DOHH2 (cell line): Measurements from ENCODE around the gene ITGA2B.
"Not testable (repeated sequence)": the region's sequence is repeated elsewhere in the genome, so short reads cannot be mapped to it uniquely, and the experiment has no call there.

ENCODE experiments used
- H3F3A ChIP-seq: fragments of 200-600 bp; sonication (generic), shearing (Covaris generic); 2 replicates; pipeline ENCODE4 v1.6.0; 2016; ENCODE audit warnings: antibody characterized with exemption, mild to moderate bottlenecking; ENCODE audit not compliant: control insufficient read depth, insufficient read depth
- H3K27ac ChIP-seq: fragments of 200-600 bp; sonication (generic); 2 replicates; pipeline ENCODE4 v1.5.1; 2014; ENCODE audit warnings: low read depth, mild to moderate bottlenecking, low read length, moderate library complexity
- H3K27me3 ChIP-seq: fragments of 200-600 bp; sonication (generic); 2 replicates; pipeline ENCODE4 v1.6.1; 2014; ENCODE audit warnings: mild to moderate bottlenecking, low read length, mixed read lengths; ENCODE audit not compliant: control insufficient read depth
- H3K36me3 ChIP-seq: fragments of 200-600 bp; sonication (generic); 2 replicates; pipeline ENCODE4 v1.6.1; 2014; ENCODE audit warnings: mild to moderate bottlenecking, low read length, moderate library complexity, mixed read lengths; ENCODE audit not compliant: control insufficient read depth
- H3K4me1 ChIP-seq: fragments of 200-600 bp; sonication (generic); 2 replicates; pipeline ENCODE4 v1.6.1; 2014; ENCODE audit warnings: mild to moderate bottlenecking, low read length, mixed read lengths; ENCODE audit not compliant: control insufficient read depth
- H3K4me2 ChIP-seq: fragments of 200-600 bp; sonication (generic); 2 replicates; pipeline ENCODE4 v1.6.0; 2014; ENCODE audit warnings: mild to moderate bottlenecking, low read length, moderate library complexity
- H3K4me3 ChIP-seq: fragments of 200-600 bp; sonication (generic); 2 replicates; pipeline ENCODE4 v1.5.1; 2014; ENCODE audit warnings: mild to moderate bottlenecking, low read length, mixed read lengths
- H3K79me2 ChIP-seq: fragments of 200-600 bp; sonication (generic); 2 replicates; pipeline ENCODE4 v1.6.1; 2014; ENCODE audit warnings: mild to moderate bottlenecking, low read length, mixed read lengths; ENCODE audit not compliant: control insufficient read depth
- H3K9me2 ChIP-seq: fragments of 200-600 bp; sonication (generic); replicated peaks from 2 replicates; pipeline ENCODE4 v1.6.1; 2014; ENCODE audit warnings: mild to moderate bottlenecking, low read length, mixed read lengths; ENCODE audit not compliant: control insufficient read depth
- H3K9me3 ChIP-seq: fragments of 200-600 bp; sonication (generic); 2 replicates; pipeline ENCODE4 v1.6.1; 2014; ENCODE audit warnings: antibody characterized with exemption, low read length, mixed read lengths; ENCODE audit not compliant: control insufficient read depth, insufficient read depth
- H4K20me1 ChIP-seq: fragments of 200-600 bp; sonication (generic); 2 replicates; pipeline ENCODE4 v1.6.0; 2014; ENCODE audit warnings: low read depth, mild to moderate bottlenecking, antibody characterized with exemption, low read length, moderate library complexity; ENCODE audit not compliant: control insufficient read depth, insufficient read depth
- CTCF ChIP-seq: fragments of 200-600 bp; sonication (generic); IDR thresholded peaks from one replicate; pipeline ENCODE4 v1.5.1; 2014; ENCODE audit warnings: antibody characterized with exemption, mild to moderate bottlenecking, low read depth, low read length; ENCODE audit not compliant: poor library complexity, severe bottlenecking
- EZH2phosphoT487 ChIP-seq: fragments of 200-600 bp; sonication (generic); IDR thresholded peaks from 2 replicates; pipeline ENCODE4 v1.6.1; 2017; ENCODE audit warnings: borderline replicate concordance, mild to moderate bottlenecking, antibody characterized with exemption, low read length, moderate library complexity, mixed read lengths

Gene ITGA2B

GRCh38 chr17:44375196-44376017 lies 14.0 kb downstream of the ITGA2B start:
- Histone ChIP-seq H3K36me3 (no peaks in the 10 kb centered on the region), H3K27ac (no peak overlapping the region), H3K79me2 (no peaks in the 10 kb centered on the region), H3K4me3 (no peak overlapping the region), H3K4me1 (no peaks in the 10 kb centered on the region), H3F3A (no peaks in the 10 kb centered on the region), H3K4me2 (no peak overlapping the region), H4K20me1 (no peaks in the 10 kb centered on the region), H3K9me3 (no peaks in the 10 kb centered on the region), H3K9me2 (no peaks in the 10 kb centered on the region), H3K27me3 (peaks cover 3% of the 10 kb centered on the region; the same call in 1 of the 2 replicates)
- no peak for TF ChIP-seq EZH2phosphoT487
- TF ChIP-seq CTCF: no peak

- no peaks in the 10 kb centered on the region for H3K79me2 ChIP-seq
- H3K9me2 ChIP-seq: no peaks in the 10 kb centered on the region
- H3K4me2 ChIP-seq: no peak overlapping the region
- H3F3A ChIP-seq: no peaks in the 10 kb centered on the region
- no peaks in the 10 kb centered on the region for H3K4me1 ChIP-seq
- no peaks in the 10 kb centered on the region for H4K20me1 ChIP-seq
- no peaks in the 10 kb centered on the region for H3K36me3 ChIP-seq
- TF ChIP-seq EZH2phosphoT487 (no peak), CTCF (no peak)
- no peak overlapping the region for H3K4me3 ChIP-seq
- H3K27ac ChIP-seq: no peak overlapping the region
- H3K27me3 ChIP-seq: peaks cover 3% of the 10 kb centered on the region; the same call in 1 of the 2 replicates
- H3K9me3 ChIP-seq: no peaks in the 10 kb centered on the region
Measured at GRCh38 chr17:44374306-44375195, 14.9 kb downstream of the ITGA2B start.

GRCh38 chr17:44372036-44372435 lies 17.4 kb downstream of the ITGA2B start:
- TF ChIP-seq EZH2phosphoT487 (no peak), CTCF (no peak)
- no peaks in the 10 kb centered on the region for H3K36me3 ChIP-seq
- H3K4me2 ChIP-seq: no peak overlapping the region
- no peaks in the 10 kb centered on the region for H3K9me2 ChIP-seq
- H3K27ac ChIP-seq: no peak overlapping the region
- H3K4me3 ChIP-seq: no peak overlapping the region
- no peaks in the 10 kb centered on the region for H3K79me2 ChIP-seq
- peaks cover 10% of the 10 kb centered on the region for H3K27me3 ChIP-seq
- H4K20me1 ChIP-seq: no peaks in the 10 kb centered on the region
- H3F3A ChIP-seq: no peaks in the 10 kb centered on the region
- H3K9me3 ChIP-seq: no peaks in the 10 kb centered on the region
- no peaks in the 10 kb centered on the region for H3K4me1 ChIP-seq

GRCh38 chr17:44369414-44370023 lies 19.9 kb downstream of the ITGA2B start:
- not testable (repeated sequence) for H3F3A ChIP-seq

GRCh38 chr17:44368391-44369243 lies 20.8 kb downstream of the ITGA2B start:
- not testable (repeated sequence) for H3K36me3 ChIP-seq, H3K9me2 ChIP-seq, H3F3A ChIP-seq, H3K9me3 ChIP-seq, H4K20me1 ChIP-seq, H3K79me2 ChIP-seq, H3K4me1 ChIP-seq, H3K4me3 ChIP-seq, H3K4me2 ChIP-seq, H3K27ac ChIP-seq
- H3K27me3 ChIP-seq: peaks cover 28% of the 10 kb centered on the region

More at GRCh38 chr17:44369414-44370023, 19.9 kb downstream of the ITGA2B start:
- not testable (repeated sequence) for H3K4me3 ChIP-seq, H3K36me3 ChIP-seq, H3K4me2 ChIP-seq, H4K20me1 ChIP-seq, H3K4me1 ChIP-seq, H3K79me2 ChIP-seq, H3K27ac ChIP-seq, H3K9me3 ChIP-seq, H3K9me2 ChIP-seq
- H3K27me3 ChIP-seq: peaks cover 28% of the 10 kb centered on the region
